Neural cell (in vitro differentiated cells): ENCODE measurements around the gene CR1. TPM values are rescaled to one million over a fixed set of nuclear protein-coding genes. Genes with fewer than 3 reads are reported as not detected.

Experiments used
- H2AFZ ChIP-seq: fragments of 200-600, 300-800 bp; sonication (generic), shearing (Covaris generic); 2 replicates; pipeline ENCODE4 v1.6.0; 2014; ENCODE audit warnings: low read depth, mild to moderate bottlenecking, antibody characterized with exemption, low read length, moderate library complexity
- H3F3A ChIP-seq: fragments of 200-600 bp; shearing (Covaris generic); 2 replicates; pipeline ENCODE4 v1.6.1; 2016; ENCODE audit warnings: mild to moderate bottlenecking, moderate library complexity, mixed read lengths, antibody characterized with exemption, low read length; ENCODE audit not compliant: insufficient read depth, poor library complexity, severe bottlenecking
- H3K27ac ChIP-seq: fragments of 200-600, 300-800 bp; sonication (generic), shearing (Covaris generic); 2 replicates; pipeline ENCODE4 v1.5.1; 2014; ENCODE audit warnings: mild to moderate bottlenecking, low read length, moderate library complexity
- H3K27me3 ChIP-seq: fragments of 300-800, 200-600 bp; sonication (generic), shearing (Covaris generic); 2 replicates; pipeline ENCODE4 v1.6.0; 2014; ENCODE audit warnings: mild to moderate bottlenecking, low read depth, low read length, moderate library complexity; ENCODE audit not compliant: insufficient read depth
- H3K36me3 ChIP-seq: fragments of 300-800, 200-600 bp; sonication (generic), shearing (Covaris generic); 2 replicates; pipeline ENCODE4 v1.5.1; 2014; ENCODE audit warnings: mild to moderate bottlenecking, antibody characterized with exemption, low read length, moderate library complexity; ENCODE audit not compliant: insufficient read depth
- H3K4me2 ChIP-seq: fragments of 300-800, 200-600 bp; sonication (generic), shearing (Covaris generic); 2 replicates; pipeline ENCODE4 v1.6.0; 2014; ENCODE audit warnings: mild to moderate bottlenecking, low read length
- H3K4me3 ChIP-seq: fragments of 300-800, 200-600 bp; sonication (generic), shearing (Covaris generic); 2 replicates; pipeline ENCODE4 v1.5.1; 2014; ENCODE audit warnings: mild to moderate bottlenecking, low read length, moderate library complexity
- H3K79me2 ChIP-seq: fragments of 200-600 bp; shearing (Covaris generic); replicated peaks from 2 replicates; pipeline ENCODE4 v1.6.0; 2014; ENCODE audit warnings: mild to moderate bottlenecking, low read length, moderate library complexity; ENCODE audit not compliant: insufficient read depth
- H3K9ac ChIP-seq: fragments of 300-800, 200-600 bp; sonication (generic), shearing (Covaris generic); 2 replicates; pipeline ENCODE4 v1.6.1; 2016; ENCODE audit warnings: mild to moderate bottlenecking, low read length, mixed read lengths
- H3K9me2 ChIP-seq: fragments of 200-600 bp; shearing (Covaris generic); 2 replicates; pipeline ENCODE4 v1.6.1; 2016; ENCODE audit warnings: mild to moderate bottlenecking, low read length, mixed read lengths; ENCODE audit not compliant: insufficient read depth
- H3K9me3 ChIP-seq: fragments of 200-600, 300-800 bp; sonication (generic), shearing (Covaris generic); 2 replicates; pipeline ENCODE4 v1.6.1; 2016; ENCODE audit warnings: mild to moderate bottlenecking, mixed run types, low read length, moderate library complexity, mixed read lengths
- H4K20me1 ChIP-seq: fragments of 200-600 bp; shearing (Covaris generic); 2 replicates; pipeline ENCODE4 v1.6.1; 2016; ENCODE audit warnings: mild to moderate bottlenecking, mixed run types; ENCODE audit not compliant: insufficient read depth
- EP300 ChIP-seq: fragments of 450-650 bp; conservative IDR thresholded peaks from 2 replicates; pipeline ENCODE4 v1.6.1; 2014; ENCODE audit warnings: antibody characterized with exemption, mild to moderate bottlenecking, moderate library complexity; ENCODE audit not compliant: poor library complexity, severe bottlenecking
- EZH2 ChIP-seq: fragments of 200-600, 300-800 bp; shearing (Covaris generic), sonication (generic); IDR thresholded peaks from 2 replicates; pipeline ENCODE4 v1.6.1; 2014; ENCODE audit warnings: antibody characterized with exemption, low read length, borderline replicate concordance, mild to moderate bottlenecking; ENCODE audit not compliant: insufficient read depth, poor library complexity, severe bottlenecking
- MXI1 ChIP-seq: fragments of 450-650 bp; conservative IDR thresholded peaks from 2 replicates; pipeline ENCODE4 v1.6.1; 2014; ENCODE audit warnings: antibody characterized with exemption, mild to moderate bottlenecking; ENCODE audit not compliant: poor library complexity, severe bottlenecking
- POLR2AphosphoS5 ChIP-seq: IDR thresholded peaks from 2 replicates; pipeline ENCODE4 v1.6.1; 2012
- RAD21 ChIP-seq: fragments of 450-650 bp; conservative IDR thresholded peaks from 2 replicates; pipeline ENCODE4 v1.6.1; 2014; ENCODE audit warnings: antibody characterized with exemption, mild to moderate bottlenecking, moderate library complexity
- SMC3 ChIP-seq: fragments of 450-650 bp; conservative IDR thresholded peaks from 2 replicates; pipeline ENCODE4 v1.6.1; 2014; ENCODE audit warnings: antibody characterized with exemption, mild to moderate bottlenecking, moderate library complexity; ENCODE audit not compliant: poor library complexity
- TAF1 ChIP-seq: IDR thresholded peaks from 2 replicates; pipeline ENCODE4 v1.6.1; 2012; ENCODE audit warnings: low read depth
- polyA plus RNA-seq: library from polyadenylated mRNA; depleted of rRNA; stranded (reverse); fragments of >200 nt; gene quantifications from 2 replicates; pipeline ENCODE4 v1.2.3, GENCODE V29; 2014
- TF ChIP-seq, protein P1 (sequence below): fragments of 450-650 bp; IDR thresholded peaks from 2 replicates; pipeline ENCODE4 v1.5.1; 2014; ENCODE audit warnings: antibody characterized with exemption, mild to moderate bottlenecking, moderate library complexity; ENCODE audit not compliant: poor library complexity, severe bottlenecking
- TF ChIP-seq, protein P2 (sequence below): IDR thresholded peaks from 2 replicates; pipeline ENCODE4 v1.6.1; 2012; ENCODE audit warnings: borderline replicate concordance

The CR1 gene
- polyA plus RNA-seq, 1 donor from 2014 or later = not detected

DNA sequence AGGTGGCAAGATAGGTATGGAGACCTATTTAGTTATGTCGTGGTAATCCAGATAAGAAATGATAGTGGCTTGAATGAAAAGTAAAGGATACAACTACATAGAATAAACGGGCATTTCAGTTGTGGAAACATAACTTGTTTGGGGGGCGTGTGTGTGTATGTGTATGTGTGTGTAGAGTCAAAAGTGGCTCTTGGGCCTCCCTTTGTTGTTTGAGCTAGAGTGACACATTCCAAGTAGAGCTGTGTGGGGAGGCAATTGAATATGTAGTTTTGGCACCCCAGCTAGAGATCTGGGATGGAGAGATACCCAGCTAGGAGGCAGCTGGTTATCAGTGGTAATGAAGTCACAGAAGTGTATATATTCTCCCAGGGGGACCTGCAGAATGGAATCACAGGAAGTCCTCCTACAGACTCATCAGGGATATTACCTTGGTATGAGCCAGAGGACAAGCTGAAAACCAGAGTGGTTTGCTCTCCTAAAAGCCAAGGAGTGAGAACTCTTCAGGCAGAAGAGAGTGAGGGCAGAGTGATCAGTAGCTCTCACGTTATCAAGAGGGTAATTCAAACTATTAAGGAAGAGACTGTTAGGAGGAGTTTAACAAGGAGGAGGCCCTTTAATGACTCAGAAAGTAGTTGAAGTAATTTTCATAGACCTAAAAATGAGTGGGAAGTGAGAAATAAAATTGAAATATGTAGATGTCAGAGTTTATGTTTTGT is 154.1 kb downstream of the CR1 start:
- TF ChIP-seq EZH2 (no peak), MXI1 (no peak), SMC3 (no peak), POLR2AphosphoS5 (no peak), RAD21 (no peak), TAF1 (no peak)
- TF ChIP-seq, protein P1, sequence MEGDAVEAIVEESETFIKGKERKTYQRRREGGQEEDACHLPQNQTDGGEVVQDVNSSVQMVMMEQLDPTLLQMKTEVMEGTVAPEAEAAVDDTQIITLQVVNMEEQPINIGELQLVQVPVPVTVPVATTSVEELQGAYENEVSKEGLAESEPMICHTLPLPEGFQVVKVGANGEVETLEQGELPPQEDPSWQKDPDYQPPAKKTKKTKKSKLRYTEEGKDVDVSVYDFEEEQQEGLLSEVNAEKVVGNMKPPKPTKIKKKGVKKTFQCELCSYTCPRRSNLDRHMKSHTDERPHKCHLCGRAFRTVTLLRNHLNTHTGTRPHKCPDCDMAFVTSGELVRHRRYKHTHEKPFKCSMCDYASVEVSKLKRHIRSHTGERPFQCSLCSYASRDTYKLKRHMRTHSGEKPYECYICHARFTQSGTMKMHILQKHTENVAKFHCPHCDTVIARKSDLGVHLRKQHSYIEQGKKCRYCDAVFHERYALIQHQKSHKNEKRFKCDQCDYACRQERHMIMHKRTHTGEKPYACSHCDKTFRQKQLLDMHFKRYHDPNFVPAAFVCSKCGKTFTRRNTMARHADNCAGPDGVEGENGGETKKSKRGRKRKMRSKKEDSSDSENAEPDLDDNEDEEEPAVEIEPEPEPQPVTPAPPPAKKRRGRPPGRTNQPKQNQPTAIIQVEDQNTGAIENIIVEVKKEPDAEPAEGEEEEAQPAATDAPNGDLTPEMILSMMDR = no peak
- TF ChIP-seq, protein P2, sequence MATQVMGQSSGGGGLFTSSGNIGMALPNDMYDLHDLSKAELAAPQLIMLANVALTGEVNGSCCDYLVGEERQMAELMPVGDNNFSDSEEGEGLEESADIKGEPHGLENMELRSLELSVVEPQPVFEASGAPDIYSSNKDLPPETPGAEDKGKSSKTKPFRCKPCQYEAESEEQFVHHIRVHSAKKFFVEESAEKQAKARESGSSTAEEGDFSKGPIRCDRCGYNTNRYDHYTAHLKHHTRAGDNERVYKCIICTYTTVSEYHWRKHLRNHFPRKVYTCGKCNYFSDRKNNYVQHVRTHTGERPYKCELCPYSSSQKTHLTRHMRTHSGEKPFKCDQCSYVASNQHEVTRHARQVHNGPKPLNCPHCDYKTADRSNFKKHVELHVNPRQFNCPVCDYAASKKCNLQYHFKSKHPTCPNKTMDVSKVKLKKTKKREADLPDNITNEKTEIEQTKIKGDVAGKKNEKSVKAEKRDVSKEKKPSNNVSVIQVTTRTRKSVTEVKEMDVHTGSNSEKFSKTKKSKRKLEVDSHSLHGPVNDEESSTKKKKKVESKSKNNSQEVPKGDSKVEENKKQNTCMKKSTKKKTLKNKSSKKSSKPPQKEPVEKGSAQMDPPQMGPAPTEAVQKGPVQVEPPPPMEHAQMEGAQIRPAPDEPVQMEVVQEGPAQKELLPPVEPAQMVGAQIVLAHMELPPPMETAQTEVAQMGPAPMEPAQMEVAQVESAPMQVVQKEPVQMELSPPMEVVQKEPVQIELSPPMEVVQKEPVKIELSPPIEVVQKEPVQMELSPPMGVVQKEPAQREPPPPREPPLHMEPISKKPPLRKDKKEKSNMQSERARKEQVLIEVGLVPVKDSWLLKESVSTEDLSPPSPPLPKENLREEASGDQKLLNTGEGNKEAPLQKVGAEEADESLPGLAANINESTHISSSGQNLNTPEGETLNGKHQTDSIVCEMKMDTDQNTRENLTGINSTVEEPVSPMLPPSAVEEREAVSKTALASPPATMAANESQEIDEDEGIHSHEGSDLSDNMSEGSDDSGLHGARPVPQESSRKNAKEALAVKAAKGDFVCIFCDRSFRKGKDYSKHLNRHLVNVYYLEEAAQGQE = no peak
- Histone ChIP-seq H3K27ac (no peak overlapping the region), H3K9ac (no peak overlapping the region), H3K79me2 (no peaks in the 10 kb centered on the region), H3F3A (no peaks in the 10 kb centered on the region), H4K20me1 (no peaks in the 10 kb centered on the region), H3K4me3 (no peak overlapping the region), H3K9me2 (no peaks in the 10 kb centered on the region), H3K9me3 (no peaks in the 10 kb centered on the region), H3K4me2 (no peak overlapping the region), H3K27me3 (no peaks in the 10 kb centered on the region), H2AFZ (no peak overlapping the region), H3K36me3 (no peaks in the 10 kb centered on the region)

DNA sequence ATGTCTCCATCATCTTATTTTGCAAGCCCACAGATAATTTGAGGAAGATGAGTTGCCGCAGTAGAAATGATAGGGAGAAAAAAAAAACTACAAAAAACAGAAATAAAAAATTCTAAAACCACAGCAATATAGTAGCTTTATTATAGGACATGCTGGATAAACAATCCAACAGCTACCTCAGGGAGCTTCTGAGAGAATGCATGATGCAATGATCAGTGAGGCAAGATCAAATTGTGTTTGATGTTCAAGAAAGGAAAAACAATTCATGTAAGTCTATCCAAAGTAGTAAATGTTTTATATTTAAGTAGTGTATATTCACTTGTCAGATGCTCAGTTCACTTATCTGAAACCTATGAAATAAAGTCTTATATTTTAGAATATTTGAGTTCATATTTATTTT is 155.6 kb downstream of the CR1 start:
- no peak overlapping the region for H3K4me3 ChIP-seq
- no peaks in the 10 kb centered on the region for H3K79me2 ChIP-seq
- no peak overlapping the region for H3K4me2 ChIP-seq
- H3K9me3 ChIP-seq = no peaks in the 10 kb centered on the region
- no peaks in the 10 kb centered on the region for H3F3A ChIP-seq
- no peaks in the 10 kb centered on the region for H3K27me3 ChIP-seq
- no peaks in the 10 kb centered on the region for H3K36me3 ChIP-seq
- no peak overlapping the region for H2AFZ ChIP-seq
- no peak overlapping the region for H3K27ac ChIP-seq
- H3K9me2 ChIP-seq = no peaks in the 10 kb centered on the region
- TF ChIP-seq, protein P2 = no peak
- TF ChIP-seq EZH2 (no peak), EP300 (no peak), RAD21 (no peak), SMC3 (no peak), MXI1 (no peak), POLR2AphosphoS5 (no peak), TAF1 (no peak)
- TF ChIP-seq, protein P1 = no peak
- no peaks in the 10 kb centered on the region for H4K20me1 ChIP-seq
- H3K9ac ChIP-seq = no peak overlapping the region
